CD4-positive, alpha-beta T cell treated with Interleukin-1 beta for 1 hour (primary cell): ENCODE results near the gene MYL5.
"Not testable (repeated sequence)": the region's sequence is repeated elsewhere in the genome, so short reads cannot be mapped to it uniquely, and the experiment has no call there.

ENCODE experiments used
- DNase-seq, 2 donors: peaks; one replicate each; pipeline ENCODE4 v3.0.0-alpha.2; 2020 to 2022

The MYL5 gene

DNA sequence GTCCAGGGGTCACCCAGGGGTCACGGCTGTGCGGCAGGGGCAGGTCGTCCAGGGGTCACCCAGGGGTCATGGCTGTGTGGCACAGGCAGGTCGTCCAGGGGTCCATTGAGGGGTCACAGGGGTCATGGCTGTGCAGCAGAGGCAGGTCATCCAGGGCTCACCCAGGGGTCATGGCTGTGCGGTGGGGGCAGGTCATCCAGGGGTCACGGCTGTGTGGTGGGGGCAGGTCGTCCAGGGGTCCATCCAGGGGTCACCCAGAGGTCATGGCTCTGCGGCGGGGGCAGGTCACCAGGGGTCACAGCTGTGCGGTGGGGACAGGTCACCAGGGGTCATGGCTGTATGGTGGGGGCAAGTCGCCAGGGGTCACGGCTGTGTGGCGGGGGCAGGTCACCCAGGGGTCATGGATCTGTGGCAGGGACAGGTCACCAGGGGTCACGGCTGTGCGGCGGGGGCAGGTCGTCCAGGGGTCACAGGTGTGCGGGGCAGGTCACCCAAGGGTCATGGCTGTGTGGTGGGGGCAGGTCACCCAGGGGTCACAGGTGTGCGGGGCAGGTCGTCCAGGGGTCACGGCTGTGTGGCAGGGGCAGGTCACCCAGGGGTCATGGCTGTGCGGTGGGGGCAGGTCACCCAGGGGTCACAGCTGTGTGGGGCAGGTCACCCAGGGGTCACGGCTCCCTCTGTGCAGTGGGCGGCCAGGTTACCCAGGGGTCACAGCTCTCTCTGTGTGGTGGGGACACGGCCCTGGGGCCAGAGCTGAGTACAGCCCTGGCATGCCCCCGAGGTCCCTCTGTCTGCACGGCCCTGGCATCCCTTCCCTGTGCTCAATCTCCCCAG is 16.3 kb upstream of the MYL5 start:
- no peak for DNase-seq

DNA sequence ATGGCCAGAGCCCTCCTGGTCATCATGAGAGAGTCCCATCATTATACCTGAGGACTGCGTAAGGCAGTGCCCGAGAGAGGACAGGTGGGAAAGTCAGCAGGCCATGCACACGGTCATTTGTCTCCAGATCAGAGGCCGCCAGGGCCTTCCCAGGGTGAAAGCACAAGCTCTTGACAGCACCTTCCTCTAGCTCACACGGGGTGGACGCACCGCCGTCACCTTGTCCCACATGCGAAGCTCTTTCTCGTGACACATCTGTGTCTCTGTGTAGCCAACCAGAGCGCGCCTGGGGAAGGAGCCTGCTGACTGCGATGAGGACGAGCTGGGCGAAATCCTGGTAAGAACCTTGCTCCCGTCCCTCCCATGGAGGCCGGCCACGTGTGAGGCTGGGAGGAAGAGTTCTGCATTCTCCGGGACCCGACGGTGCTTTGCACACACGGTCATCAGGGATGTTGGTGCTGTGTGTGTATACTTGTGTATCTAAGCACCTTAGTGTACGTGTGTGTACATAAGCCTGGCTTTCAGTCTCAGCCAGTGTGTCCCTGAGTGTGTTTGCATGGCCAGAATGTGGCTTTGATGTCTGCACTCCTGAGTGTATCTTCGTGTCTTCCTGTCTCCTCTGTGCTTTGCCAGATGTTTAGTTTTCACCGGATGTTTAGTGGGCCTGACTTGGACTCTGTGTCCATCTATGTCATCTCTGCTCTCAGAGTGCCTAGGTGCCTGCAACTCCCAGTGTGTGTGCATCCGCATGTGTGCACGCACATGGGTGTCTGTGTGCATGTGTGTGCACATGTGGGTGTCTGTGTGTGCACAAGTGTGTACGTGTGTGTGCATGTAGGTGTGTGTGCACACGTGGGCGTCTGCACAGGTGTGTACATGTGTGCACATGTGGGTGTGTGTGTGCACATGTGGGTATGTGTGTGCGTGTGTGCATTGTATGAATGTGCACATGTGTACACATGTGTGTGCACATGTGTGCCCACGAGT is 15.4 kb upstream of the MYL5 start:
- DNase-seq = no peak

DNA sequence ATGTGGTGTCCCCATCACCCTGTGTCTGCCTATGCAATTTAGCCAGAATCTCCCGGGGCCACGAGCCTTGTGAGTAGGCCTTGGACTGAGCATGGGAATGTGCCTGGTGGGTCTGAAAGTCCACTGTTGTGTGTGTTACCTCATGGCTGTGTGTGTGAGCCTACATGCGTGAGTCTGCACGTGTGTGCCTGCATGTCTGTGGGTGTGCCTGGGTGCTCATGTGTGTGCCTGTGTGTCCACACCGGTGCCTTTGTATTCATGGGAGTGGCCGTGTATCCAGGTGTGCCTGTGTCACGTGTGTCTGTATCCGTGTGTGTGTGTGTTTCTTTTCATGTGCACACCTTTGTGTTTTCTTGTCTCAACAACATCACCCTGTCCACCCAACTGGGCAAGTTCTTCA is 14.5 kb upstream of the MYL5 start:
- no peak for DNase-seq

DNA sequence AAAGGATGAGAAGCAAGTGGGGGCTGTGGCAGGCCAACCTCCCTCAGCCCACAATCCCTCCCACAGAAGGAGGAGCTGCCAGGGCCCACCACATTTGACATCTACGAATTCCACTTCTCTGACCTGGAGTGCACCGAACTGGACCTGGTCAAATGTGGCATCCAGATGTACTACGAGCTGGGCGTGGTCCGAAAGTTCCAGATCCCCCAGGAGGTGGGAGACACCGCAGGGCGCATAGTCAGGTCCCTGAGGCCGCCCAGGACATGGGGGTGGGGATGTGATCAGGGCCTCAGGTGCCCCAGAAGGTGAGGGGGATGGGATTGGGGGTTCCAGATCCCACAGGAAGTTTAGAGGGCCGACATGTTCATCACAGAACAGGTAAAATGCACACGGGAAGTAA is 13.9 kb upstream of the MYL5 start:
- DNase-seq = no peak

DNA sequence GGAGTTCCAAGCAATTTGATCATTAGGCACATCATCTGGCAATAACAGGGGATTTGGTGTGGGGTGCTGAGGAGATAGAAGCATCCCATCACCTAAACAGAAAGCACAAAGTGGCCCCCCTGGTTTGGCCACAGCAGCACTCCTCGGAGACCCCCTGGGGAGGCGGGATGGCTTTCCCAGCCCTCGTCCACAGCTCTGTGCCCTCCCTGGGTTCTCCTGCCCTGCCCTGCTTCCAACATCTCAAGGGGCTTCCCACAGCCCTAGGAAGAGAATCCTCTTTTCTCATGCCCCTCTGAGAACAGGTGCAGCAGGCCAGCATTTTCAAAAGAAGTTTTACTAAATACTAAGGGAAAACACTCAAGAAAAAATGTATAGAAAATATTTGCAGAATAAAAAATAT is 13.1 kb upstream of the MYL5 start:
- no peak for DNase-seq

DNA sequence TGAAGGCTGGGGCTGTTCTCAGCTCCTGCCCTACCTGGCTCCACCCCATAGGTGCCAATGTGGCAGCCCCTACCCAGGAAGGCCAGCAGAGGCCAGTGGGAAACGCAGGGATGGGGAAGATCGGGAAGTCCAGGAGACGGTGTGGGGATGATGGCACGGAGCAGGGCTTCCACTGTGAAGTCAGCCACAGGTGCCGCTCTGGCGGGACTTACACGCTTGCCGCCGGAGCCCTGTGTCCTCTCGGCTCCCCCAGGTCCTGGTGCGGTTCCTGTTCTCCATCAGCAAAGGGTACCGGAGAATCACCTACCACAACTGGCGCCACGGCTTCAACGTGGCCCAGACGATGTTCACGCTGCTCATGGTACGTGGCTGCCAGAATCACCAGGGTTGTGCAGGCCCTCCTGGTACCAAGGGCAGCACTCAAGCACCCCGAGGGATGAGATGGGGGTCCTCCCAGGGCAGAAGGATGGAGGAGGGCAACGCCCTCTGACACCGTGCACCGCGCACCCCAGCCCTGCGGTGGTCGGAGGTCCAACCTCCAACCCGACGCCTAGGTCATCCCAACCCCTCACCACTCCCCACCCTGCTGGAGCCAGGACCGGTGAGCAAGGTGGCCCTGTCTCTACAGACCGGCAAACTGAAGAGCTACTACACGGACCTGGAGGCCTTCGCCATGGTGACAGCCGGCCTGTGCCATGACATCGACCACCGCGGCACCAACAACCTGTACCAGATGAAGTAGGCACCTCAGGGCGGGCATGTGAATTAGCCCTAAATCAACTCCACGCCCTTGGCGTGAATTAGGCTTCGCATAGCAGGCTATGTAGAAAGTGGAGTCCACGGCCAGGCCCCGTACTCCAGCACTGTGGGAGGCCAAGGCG is 12.2 kb upstream of the MYL5 start:
- no peak for DNase-seq

DNA sequence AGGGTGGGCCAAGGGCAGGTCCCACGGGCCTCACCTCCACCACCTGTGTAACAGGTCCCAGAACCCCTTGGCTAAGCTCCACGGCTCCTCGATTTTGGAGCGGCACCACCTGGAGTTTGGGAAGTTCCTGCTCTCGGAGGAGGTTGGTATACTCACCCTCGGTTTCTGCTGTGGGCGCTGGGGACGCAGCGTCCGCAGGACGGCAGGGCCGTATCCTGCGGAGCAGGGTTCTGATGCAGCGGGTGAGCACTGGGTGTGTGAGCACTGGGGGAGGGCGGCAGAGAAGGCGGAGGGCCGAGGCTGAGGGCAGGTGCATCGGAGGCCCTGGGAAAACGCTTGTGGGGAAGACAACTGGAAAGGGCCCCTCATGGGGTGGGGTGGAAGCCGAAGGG is 11.3 kb upstream of the MYL5 start:
- no peak for DNase-seq

DNA sequence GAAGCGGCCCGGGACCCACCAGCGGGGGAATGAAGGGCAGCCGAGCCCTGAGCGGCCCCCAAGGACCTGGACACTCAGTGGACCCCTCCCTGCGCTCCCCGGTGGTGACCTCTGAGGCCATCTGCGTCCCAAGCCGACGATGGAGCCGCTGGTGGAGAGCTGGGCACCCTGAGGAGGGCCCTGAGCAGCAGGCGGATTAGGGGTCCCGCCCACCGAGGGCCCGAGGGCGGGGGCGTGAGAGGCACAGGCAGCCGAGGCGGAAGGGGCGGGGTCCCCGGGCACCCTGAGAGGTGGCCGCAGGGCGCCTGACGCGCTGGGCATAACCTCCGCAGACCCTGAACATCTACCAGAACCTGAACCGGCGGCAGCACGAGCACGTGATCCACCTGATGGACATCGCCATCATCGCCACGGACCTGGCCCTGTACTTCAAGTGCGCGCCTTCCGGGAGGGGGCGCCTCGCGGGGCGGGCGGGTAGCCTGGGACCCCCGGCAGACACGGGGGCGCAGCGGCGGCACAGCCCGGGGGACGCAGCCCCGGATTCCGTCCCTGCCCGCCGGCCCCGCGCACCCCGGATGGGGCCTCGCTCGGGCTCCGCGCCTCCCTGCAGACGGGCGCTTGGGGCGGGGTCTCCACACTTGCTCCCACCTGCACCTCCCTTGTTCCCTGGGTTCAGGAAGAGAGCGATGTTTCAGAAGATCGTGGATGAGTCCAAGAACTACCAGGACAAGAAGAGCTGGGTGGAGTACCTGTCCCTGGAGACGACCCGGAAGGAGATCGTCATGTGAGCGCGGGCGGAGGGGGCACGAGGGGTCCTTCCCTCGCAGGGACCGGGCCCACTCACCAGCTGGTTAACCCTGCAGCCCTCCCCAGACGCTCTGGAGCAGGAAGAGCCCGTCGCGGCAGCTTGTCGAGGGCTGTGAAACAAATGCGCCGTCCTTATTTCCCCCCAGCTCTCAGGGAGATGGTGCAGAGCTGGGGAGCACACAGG is 10.6 kb upstream of the MYL5 start:
- DNase-seq = peak; percentile 79 to 82

DNA sequence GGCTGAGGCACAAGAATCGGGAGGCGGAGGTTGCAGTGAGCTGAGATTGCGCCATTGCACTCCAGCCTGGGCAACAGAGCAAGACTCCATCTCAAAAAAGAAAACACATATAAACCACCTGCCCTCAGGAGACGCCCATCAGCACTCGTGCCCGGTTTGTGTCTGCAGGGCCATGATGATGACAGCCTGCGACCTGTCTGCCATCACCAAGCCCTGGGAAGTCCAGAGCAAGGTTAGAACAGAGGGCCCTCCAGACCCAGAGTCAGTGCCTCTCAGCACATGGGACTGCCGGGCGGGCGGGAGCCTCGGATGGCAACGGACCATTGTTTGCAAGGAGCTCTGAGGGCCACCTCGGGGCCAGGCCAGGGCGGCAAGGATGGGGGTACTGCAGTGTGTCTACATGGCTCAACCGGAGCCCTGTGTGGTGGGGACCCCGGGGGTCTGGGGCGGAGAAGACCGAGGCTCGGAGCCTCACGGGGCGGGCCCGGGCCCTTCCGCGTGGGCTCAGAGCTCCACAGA is 9.6 kb upstream of the MYL5 start:
- no peak for DNase-seq

DNA sequence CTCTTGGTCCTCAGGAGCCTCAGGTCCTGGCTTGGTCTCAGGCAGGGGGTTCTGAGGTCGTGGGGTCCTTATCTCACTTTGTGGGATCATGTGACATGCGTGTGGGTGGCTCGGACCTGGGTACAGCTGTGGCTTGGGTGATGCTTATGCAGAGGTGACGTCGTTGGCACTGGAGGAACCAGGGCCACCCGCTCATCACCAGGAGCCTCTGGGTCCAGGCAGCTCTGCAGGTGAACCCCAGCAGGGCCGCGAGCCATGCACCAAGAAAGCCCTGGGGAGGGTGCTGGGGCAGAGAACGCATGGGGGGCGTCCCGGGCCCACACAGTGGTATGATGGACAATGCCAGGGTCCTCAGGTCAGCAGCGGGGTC is 9.0 kb upstream of the MYL5 start:
- DNase-seq = no peak

DNA sequence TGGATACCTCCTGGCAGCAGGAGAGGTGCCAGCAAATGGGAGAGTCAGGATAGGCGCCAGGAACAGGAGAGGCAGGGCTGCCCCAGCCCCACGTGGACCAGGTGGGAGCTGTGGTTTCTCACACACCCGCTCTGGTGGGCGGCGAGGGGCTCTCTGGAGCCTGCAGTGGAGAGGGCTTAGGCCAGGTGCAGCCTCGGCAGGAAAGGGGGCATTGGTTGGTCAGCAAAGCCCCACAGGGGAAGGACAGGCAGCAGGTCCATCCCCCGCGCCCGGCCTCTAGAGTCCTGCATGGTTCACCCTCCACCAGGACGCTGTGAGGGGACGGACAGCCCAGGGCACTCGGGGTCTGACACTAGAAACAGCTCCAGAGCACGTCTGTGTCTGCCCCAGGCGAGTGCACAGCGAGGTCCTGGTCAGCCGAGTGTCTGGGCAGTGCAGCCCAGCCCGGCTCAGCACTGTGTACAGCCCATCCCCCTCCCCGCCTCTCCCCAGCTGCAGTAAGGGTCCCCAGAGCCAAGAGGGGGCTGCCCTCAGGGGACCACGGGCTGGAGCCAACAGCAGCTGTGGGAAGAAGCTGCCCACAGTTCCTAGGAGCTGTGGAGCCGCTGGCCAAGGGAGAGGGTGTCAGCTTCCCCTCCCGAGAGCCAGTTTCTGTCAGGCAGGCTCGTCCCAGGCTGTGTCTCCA is 8.4 kb upstream of the MYL5 start:
- no peak for DNase-seq

DNA sequence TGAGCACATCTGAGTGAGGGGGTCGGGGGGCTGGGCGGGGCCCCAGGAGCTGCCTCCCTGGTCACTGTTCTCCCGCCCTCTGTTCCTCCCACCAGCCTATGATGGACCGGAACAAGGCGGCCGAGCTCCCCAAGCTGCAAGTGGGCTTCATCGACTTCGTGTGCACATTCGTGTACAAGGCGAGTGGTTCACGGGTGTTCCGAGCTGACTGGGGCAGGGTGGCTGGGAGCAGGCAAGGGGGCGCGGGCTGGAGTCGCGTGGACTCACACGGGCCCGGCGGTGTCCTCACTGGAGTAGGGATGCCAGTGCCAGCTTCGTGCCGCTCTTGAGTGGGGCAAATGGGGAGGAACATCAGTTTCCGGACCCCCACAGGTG is 7.9 kb upstream of the MYL5 start:
- DNase-seq = no peak

DNA sequence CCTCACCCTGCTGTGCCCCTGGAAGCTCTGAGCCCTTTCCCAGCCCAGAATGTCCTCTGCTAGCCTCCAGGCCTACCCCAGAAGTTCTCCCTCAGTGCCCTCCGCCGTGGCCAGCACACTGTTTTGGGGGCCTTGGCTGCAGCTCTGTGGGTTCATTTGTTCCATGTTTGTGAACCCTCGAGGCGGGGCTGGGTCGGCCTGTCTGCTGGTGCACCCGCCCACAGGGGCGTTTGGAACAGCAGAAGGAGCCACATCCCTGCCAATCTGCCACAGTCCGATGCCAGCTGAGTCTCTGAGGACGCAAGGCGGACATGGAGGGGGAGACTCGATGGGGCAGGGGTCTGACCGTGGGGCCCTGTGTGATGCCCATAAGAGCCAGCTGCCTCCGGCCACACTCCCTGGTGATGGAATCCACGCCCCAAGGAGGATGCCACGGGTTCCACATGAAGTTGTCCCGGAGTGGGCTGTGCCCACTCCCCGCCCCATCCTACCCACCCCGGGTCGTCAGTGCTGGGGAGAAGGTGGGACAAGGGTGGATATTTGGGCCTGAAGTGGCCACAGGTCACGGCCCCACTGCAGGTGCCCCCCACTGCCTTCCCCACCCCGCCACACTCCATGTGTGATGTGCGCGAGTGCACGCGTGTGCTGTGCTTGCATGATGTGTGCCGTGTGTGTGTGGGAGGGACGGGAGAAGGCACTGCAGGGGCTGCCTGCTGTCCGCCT is 7.4 kb upstream of the MYL5 start:
- DNase-seq = no peak

DNA sequence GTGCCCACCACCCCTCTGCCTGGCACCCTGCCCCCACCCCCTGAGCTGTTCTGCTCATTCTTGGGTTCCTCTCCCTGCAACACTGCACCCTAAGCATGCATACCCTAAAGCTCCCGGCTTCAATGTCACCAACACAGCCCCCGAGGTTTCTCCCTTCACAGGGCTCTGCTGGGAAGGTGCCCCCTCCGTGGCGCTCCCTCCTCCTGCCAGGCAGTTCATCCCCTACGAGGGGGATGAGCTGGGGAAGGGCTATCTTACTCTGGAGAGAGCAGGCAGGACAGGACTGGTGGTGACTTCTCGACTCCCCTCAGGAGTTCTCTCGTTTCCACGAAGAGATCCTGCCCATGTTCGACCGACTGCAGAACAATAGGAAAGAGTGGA is 6.8 kb upstream of the MYL5 start:
- no peak for DNase-seq

DNA sequence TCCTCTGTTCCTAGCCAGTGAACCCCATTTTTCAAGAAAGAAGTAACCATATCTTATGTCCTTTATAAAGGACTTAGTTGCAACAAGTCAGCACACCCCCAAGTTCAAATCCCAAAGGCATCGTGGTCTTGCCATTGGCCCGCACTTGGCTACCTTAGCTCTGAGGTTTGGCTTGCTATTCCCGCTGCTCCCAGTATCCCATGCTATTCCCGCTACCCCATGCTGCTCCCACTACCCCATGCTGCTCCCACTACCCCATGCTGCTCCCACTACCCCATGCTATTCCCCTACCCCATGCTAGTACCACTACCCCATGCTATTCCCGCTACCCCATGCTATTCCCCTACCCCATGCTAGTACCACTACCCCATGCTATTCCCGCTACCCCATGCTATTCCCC is 6.1 kb upstream of the MYL5 start:
- DNase-seq = not testable (repeated sequence)

DNA sequence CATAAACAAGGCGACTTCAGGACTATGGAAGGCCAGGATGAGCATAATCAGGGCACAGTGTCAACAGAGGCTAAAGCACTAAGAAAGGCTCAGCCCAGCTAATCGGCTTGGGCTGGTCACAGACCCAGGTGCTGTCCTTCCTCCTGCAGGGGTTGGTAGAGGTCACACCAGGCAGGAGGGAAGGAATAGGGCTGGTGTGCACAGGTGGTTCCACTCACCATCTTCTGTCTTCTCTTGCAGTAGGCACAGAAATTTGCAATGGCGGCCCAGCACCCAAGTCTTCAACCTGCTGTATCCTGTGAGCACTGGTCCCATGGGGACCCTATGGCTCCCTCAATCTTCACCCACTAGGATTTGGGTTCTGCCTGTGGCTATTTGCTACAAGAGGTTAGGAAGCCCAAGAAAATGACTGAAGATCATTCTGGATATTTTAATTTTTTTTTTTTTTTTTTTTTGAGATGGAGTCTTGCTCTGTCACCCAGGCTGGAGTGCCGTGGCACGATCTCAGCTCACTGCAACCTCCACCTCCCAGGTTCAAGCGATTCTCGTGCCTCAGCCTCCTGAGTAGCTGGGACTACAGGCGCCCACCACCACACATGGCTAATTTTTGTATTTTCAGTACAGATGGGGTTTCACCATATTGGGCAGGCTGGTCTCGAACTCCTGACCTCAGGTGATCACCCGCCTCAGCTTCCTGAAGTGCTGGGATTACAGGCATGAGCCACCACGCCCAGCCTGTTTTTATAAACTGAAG is 4.4 kb upstream of the MYL5 start:
- DNase-seq = not testable (repeated sequence)

DNA sequence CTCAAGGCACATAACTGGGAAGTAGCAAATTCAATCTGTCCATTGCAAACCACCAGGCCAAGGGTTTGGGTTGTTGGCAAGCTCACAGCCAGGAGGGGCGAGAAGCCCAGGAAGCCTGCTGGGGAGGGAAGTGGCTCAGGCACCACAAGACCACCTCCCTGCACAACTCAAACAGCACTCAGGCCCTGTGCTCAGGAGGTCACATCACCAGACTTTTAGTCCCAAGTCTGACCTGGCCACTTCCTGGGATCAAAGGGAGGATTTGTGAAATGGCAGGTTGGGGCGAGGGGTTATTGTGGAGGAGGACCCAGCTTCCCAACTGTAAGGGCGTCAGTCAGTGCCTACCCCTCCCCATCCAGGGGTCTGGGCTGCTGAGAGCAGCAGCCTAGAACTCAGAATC is 2.6 kb upstream of the MYL5 start:
- DNase-seq = no peak

DNA sequence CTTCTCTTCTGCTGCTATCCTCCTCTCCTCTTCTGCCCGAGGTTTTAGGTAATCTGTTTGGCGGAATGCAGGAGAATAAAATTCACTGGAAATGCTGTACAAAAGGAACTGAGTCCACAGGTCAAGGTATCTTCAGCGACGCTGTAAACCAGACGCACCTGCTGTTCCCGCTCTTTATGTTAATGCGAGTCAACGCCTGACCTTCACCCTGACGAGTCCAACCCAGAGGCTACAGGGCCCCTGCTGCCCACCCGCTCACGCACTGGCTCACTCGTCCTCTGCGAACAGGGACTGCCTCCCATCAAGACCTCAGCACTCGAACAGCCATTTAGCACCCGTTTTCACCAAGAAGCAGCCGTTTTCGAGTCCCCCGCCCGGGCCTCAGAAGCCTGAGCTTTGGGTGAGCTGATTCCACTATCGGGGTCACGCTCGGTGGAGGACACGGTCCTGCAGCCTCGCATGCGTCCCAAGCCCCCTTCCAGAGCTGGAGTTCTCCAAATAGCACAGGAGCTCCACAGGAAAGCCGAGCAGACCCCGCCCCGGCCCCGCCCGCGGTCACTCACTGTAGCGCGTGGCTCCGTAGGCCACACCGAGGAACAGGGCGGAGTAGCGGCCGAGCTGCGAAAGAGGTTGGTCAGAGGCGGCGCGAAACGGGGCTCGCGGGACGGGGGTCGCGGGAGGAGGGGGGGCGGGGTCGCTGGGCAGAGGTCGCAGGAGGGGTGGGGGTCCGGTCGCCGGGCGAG is 822 bp upstream of the MYL5 start:
- DNase-seq = no peak
